ENCODE data around the gene BANP.
"Not testable (repeated sequence)": the region's sequence is repeated elsewhere in the genome, so short reads cannot be mapped to it uniquely, and the experiment has no call there.

Gene BANP

GRCh38 chr16:88016386-88016785, 65.2 kb downstream of the BANP start:
- DNase-seq: not testable (repeated sequence)

DNA sequence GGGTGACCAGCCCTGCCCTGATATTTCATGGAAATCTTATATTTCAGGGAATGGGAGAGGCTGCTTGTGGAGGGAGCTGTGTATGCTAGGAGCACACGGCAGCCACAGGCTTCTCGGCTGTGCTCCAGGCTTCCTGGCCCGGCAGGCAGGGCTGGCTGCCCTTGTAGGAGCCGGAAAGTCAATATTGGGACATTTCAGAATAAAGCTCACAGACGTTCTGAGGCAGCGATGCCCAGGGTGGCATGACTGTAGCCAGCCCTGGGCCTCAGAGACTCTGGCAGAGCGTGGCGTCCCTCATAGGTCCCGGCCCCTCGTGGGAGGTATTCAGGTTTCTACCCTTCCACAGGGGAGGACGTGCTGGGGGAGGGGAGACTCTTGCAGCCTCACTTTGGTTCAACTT, 65.7 kb downstream of the BANP start:
- no peak for DNase-seq

GRCh38 chr16:88017587-88018101, 66.4 kb downstream of the BANP start:
- DNase-seq: no peak

DNA sequence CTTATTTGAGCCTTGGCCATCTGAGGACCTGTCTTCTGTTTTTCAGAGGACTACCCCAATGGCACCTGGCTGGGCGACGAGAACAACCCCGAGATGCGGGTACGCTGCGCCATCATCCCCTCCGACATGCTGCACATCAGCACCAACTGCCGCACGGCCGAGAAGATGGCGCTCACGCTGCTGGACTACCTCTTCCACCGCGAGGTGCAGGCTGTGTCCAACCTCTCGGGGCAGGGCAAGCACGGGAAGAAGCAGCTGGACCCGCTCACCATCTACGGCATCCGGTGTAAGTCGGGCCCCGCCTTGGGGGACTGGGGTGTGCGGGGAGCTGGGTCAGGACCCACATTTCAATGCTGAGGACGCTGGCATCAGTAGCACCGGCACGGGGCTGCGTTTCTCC, 67.1 kb downstream of the BANP start:
- DNase-seq: not testable (repeated sequence)

DNA sequence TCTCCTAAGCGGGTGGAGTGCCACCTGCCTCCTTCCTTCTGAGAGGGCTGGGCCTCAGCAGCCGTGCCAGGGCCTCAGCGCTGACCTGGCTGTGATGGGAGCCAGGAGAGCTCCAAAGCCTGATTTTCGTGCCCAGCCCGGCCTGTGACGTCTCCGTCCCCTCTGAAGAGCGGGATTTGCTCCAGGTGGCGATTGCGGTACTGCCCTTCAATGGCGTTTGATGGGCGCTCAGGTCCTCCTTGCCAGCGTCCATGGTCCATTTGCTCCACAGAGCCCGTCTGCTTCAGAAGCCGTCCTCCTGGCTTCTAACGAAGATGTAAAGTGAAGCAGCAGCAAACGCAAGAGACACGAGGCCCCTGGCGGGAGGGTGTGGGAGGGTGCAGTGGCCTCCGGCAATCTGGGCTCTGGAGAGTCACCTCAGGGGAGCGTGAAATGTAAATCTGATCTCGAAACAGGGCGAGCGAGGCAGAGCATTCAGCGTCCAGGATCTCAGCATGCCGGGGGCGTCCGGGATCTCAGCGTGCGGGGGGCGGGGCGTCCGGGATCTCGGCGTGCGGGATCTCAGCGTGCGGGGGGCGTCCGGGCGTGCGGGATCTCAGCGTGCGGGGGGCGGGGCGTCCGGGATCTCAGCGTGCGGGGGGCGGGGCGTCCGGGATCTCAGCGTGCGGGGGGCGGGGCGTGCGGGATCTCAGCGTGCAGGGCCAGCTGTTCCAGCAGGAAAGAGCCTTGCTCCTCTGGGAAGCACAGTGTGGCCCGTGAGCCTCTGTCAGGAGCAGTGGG, 68.0 kb downstream of the BANP start:
- not testable (repeated sequence) for DNase-seq

- no peak for DNase-seq
These were observed 68.7 kb downstream of the BANP start for GRCh38 chr16:88019821-88020515.

GRCh38 chr16:88020516-88020885, 69.3 kb downstream of the BANP start:
- no peak for DNase-seq

GRCh38 chr16:88021041-88021970, 70.1 kb downstream of the BANP start:
- DNase-seq: not testable (repeated sequence)

DNA sequence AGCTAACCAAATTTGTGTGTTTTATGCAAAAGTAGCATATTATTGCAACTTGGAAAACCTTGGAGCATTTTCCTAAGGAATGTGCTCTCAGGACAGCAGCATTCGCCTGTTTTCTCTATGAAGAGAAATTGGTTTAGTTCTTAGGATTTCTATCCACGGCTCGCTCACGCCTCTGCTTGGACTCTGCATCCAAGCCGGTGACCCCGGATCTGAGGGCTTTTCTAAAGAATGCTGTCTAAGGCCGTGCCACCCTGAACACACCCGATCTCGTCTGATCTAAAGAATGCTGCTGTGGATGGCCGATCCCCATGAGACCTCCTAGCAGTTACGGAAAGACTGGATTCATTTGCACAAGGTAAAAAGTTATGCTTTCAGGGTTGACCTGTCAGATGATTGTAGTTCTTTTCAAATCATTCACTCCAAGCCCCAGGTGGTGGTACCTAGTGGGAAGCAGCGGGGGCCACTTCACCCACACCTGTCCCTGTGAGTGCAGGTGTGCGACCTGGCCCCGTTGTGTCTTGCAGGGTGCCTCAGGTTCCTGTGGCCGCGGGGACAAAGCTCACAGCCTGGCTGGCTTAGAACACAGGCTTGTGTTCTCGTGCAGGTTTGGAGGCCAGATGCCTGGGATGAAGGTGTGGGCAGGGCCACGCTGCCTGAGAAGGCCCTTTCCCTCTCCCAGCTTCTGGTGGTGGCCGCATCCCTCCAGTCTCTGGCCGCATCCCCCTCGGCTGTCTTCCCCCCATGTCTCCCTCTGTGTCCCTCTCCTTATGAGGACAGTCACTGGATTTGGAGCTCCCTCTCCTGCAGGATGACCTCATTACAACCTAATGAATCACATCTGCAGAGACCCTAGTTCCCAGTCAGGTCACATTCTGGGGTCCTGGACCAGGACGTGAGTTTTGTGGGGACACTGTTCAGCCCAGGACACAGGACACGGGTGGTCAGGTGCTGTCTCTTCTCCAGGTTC, 71.1 kb downstream of the BANP start:
- DNase-seq: no peak

- no peak for DNase-seq
These were observed 72.1 kb downstream of the BANP start for GRCh38 chr16:88023366-88023765.

- DNase-seq: no peak
These were observed 72.6 kb downstream of the BANP start for GRCh38 chr16:88023786-88024185.

GRCh38 chr16:88024491-88025085, 73.4 kb downstream of the BANP start:
- DNase-seq: not testable (repeated sequence)

DNA sequence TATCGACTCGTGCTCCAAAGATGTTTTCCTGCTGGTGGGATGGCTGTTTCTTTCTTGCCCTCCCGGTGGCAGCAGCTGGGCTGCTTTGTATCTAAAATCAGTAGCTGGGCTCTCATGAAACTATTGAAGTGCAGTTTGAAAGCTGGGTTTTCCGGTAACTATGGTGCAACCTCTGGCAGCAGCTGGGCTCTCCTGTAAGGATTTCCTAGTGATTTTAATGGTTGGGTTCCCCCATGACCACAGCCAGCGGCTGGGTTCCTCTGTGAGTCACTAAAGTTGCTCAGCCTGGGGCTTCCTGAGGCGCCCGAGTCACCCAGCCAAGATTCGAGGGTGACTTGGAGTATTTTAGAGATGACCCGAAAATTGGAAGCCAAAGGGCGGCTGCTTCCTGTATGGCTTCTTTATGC, 73.9 kb downstream of the BANP start:
- not testable (repeated sequence) for DNase-seq

DNA sequence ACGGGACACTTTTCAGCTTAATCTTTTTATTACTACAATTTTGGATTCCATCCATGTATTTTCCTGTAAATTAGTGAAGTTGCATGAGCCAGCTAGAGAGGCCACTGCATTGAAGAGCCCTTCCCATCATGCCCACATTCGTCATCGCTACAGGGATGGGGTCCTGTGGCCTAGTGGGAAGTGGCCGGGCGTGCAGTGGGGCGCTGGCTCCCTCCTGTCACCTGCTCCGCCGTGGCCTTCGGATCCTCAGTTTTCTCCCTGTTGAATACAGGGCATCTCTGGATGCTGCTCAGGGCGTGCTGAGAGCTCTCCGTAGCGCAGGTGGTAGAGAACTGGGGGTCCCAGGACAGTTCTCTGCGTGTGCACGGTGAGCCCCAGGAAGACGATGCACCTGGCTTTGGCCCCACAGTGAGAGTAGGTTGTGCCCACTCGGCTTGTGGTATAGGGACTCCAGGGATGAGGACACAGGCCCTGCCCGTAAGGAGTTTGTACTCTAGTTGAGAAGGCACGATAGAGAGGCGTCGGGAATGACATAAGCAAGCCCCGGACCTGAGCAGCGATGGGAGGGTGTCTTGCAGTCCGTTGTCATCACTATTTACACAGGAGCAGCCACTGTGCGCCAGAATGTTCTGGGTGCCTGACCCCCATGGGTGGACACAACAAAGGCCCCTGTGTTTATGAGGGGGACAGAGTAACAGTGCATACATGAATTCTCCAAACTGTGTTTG, 74.8 kb downstream of the BANP start:
- not testable (repeated sequence) for DNase-seq

GRCh38 chr16:88026964-88027938, 76.0 kb downstream of the BANP start:
- no peak for DNase-seq

GRCh38 chr16:88028177-88028930, 77.1 kb downstream of the BANP start:
- not testable (repeated sequence) for DNase-seq

DNA sequence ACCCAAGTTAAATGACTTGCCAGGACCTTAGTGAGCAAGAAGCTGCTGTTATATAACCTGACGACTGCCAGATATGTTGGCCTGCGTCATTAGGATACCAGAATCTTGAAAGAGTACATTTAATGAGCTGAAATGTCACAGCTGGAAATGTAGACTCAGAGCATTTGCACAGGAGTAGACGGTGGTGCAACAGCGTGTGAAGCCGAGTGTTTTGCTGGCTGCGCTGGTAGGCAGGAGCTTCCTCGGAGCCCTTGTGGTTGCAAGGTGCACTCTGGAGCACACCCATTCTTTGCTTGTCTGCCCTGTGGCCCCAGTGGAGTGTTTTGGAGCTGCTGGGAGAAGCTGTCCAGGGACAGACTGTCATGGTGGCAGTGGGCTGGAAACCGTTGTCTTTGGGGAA, 79.3 kb downstream of the BANP start:
- no peak for DNase-seq

DNA sequence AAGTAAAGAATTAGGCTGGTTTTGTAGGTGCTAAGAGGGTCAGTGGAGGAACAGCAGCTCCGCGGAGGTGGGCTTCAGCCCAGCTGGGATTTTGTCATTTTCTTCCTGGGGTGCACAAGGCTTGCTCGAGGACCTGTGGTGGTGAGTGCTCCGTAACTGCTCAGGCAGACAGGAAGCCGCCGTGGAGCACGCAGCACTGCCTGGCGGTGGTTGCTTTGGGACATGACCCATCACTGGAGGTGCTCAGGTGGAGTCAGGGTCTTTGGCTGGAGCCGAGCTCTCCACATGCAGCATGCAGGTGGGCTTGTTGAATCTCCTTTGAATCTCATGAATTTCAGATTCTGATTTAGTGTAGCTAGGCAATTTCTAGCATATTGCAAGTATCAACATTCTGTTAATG, 79.7 kb downstream of the BANP start:
- DNase-seq: not testable (repeated sequence)

All from NCI-H1105 treated with DMSO at 0.1 percent for 48 hours (cell line).